GM12864 (cell line): ENCODE data around the gene PDZD2.
A peak's percentile ranks its signal among the peaks of the same experiment; 100 is the strongest.
"Not testable (repeated sequence)": the region's sequence is repeated elsewhere in the genome, so short reads cannot be mapped to it uniquely, and the experiment has no call there.

Experiments used
- DNase-seq: peaks from one replicate; pipeline ENCODE4 v3.0.0-alpha.2; 2011; ENCODE audit warnings: low read depth
- H3K4me3 ChIP-seq: 2 replicates; pipeline ENCODE4 v1.5.1; 2011; ENCODE audit warnings: mild to moderate bottlenecking, low read depth, low read length, control low read depth
- CTCF ChIP-seq: IDR thresholded peaks from 2 replicates; pipeline ENCODE4 v1.5.1; 2011; ENCODE audit warnings: low read depth, mild to moderate bottlenecking, moderate library complexity, low read length, control low read depth, inconsistent platforms; ENCODE audit errors: missing control alignments

PDZD2 gene

DNA sequence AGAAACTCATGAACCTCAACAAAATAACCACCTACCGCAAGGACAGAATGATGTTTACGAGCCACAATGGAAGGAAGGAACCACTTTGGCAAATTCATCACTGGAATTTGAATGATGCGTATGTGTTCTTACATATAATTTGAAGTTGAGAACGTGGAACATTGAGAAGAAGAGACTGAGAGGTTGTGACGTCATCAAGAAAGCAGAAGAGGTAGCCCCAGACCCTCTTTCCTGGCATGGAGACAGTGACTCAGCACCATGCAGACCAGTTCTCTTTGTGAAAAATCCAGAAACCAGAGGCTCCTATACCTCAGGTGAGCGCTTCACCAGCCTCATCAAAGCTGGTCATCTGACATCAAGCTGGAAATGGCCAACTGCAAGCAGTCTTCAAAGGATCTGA is 124.5 kb downstream of the PDZD2 start:
- no peak for DNase-seq
- no peak overlapping the region for H3K4me3 ChIP-seq
- TF ChIP-seq CTCF, result no peak

DNA sequence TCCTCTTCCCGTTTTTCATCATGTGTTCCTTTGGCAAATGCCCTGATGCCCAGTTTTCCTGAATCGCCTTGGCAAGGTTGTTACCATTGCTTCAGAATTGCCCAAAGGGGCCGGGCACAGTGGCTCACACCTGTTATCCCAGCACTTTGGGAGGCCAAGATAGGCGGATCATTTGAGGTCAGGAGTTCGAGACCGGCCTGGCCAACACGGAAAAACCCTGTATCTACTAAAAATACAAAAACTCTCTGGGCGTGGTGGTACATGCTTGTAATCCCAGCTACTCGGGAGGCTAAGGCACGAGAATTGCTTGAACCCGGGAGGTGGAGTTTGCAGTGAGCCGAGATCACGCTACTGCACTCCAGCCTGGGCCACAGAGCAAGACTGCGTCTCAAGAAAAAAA is 125.8 kb downstream of the PDZD2 start:
- H3K4me3 ChIP-seq, DNase-seq: not testable (repeated sequence)

DNA sequence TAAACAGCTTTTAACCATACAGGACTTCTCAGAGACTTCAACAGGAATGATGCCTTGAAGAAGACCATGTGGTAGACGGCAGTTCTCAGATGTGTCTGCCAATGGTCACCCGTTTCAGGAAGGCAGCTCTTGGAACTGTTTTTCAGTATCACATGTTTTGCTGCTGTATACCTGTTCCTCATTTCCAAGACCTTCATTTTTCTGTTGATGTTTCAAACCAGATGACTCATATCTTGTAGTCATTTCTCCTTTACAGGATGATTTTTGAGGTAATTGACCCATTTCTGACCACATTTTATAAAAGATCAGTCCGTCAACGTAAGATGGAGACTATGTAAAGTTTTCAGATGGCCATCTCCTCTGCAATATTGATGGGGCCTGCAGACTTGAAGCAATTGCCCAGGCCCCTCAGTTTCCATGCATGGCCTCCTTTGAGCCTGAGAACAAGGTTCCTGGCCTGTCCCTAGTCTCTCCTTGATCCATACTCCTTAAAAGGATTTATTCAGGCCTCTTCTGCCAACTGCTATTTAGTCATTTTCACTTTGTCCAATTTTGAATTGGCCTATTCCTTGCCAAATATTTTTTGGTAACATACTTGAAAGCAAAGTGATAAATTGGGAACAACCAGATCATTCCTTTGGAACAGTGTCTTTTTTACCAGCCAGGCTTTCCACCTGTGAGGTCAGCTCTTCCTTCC is 128.6 kb downstream of the PDZD2 start:
- no peak for TF ChIP-seq CTCF
- no peak overlapping the region for H3K4me3 ChIP-seq
- peak; percentile 45 for DNase-seq

- no peak for TF ChIP-seq CTCF
- H3K4me3 ChIP-seq, result no peak overlapping the region
- no peak for DNase-seq
Measured at GRCh38 chr5:31768046-31768445, 129.1 kb downstream of the PDZD2 start.

DNA sequence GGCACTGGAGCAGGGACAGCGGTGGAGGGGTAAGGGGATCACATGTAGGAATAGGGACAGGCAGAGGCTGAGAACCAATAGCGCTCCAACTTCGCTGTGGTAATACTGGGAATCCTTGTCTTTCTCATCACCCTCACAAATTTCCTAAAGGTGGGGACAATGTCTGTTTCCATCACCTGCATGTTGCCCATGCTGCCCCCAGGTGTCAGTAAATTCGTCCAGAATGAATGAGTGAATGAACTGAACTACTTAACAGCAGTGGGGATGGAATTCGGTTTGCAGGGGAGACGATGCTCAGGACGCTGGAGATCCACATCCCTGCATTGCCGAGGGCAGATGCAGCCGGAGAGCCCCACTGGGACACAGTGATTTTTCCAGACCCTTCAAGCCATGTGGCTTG is 129.9 kb downstream of the PDZD2 start:
- DNase-seq, result no peak
- H3K4me3 ChIP-seq, result no peak overlapping the region
- no peak for TF ChIP-seq CTCF

GRCh38 chr5:31769530-31769929 is 130.6 kb downstream of the PDZD2 start:
- no peak for TF ChIP-seq CTCF
- no peak overlapping the region for H3K4me3 ChIP-seq
- no peak for DNase-seq

DNA sequence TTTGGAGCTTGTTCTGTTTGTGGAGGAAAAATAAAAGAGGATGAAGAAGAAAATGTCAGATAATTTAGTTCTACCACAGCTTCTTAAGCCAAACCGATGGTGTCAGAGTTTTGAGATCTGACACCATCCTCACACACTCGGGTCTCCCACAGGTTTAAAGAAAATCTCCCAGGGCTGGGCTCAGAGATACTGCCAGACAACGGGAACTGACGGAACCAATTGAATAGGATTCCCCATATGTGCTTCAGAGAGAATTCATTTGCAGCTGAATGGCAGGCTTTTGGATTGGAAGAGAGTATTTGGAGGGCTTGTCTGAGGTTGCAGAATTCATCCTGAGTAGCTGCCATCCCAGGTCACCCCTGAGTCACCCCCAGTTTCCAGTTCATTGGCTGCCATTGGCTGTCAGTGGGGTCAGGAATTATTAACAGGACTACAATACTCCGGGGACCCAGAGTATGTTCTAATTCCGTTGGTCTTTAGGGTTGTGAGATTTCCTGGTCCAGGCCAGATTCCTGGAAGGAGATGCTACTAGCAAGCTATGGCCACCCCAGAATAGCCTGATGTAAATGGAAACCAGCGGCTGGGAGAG is 131.3 kb downstream of the PDZD2 start:
- H3K4me3 ChIP-seq, result no peak overlapping the region
- no peak for TF ChIP-seq CTCF
- DNase-seq, result no peak
